HEK293 (cell line): ENCODE results near the gene LAMA2.

Source experiments
- IKZF3 ChIP-seq: fragments of 450-650 bp; IDR thresholded peaks from 2 replicates; pipeline ENCODE4 v1.5.0; 2018; ENCODE audit warnings: missing biosample characterization, mild to moderate bottlenecking, missing genetic modification characterization, moderate library complexity
- INSM2 ChIP-seq: fragments of 450-650 bp; formaldehyde crosslinking; IDR thresholded peaks from 2 replicates; pipeline ENCODE4 v1.5.1; 2016; ENCODE audit warnings: missing biosample characterization, missing genetic modification characterization
- KLF8 ChIP-seq: fragments of 450-650 bp; formaldehyde crosslinking; IDR thresholded peaks from 2 replicates; pipeline ENCODE4 v1.5.1; 2016; ENCODE audit warnings: missing biosample characterization, missing genetic modification characterization
- MYNN ChIP-seq: fragments of 450-650 bp; formaldehyde crosslinking; IDR thresholded peaks from 2 replicates; pipeline ENCODE4 v1.5.1; 2016; ENCODE audit warnings: missing biosample characterization, missing genetic modification characterization, borderline replicate concordance
- MZF1 ChIP-seq: fragments of 450-650 bp; formaldehyde crosslinking; IDR thresholded peaks from 2 replicates; pipeline ENCODE4 v1.5.1; 2017; ENCODE audit warnings: missing biosample characterization, missing genetic modification characterization, borderline replicate concordance
- OVOL3 ChIP-seq: fragments of 450-650 bp; formaldehyde crosslinking; IDR thresholded peaks from 2 replicates; pipeline ENCODE4 v1.5.1; 2016; ENCODE audit warnings: missing biosample characterization, missing genetic modification characterization
- TRIM28 ChIP-seq: IDR thresholded peaks from 2 replicates; pipeline ENCODE4 v1.6.1; 2011; ENCODE audit warnings: low read length, control low read depth, borderline replicate concordance
- YY1 ChIP-seq: fragments of 450-650 bp; formaldehyde crosslinking; IDR thresholded peaks from 2 replicates; pipeline ENCODE4 v1.5.1; 2018; ENCODE audit warnings: missing biosample characterization, missing genetic modification characterization
- ZBTB17 ChIP-seq: fragments of 450-650 bp; formaldehyde crosslinking; IDR thresholded peaks from 2 replicates; pipeline ENCODE4 v1.5.1; 2016; ENCODE audit warnings: missing biosample characterization, missing genetic modification characterization
- ZBTB7A ChIP-seq: fragments of 450-650 bp; formaldehyde crosslinking; IDR thresholded peaks from 2 replicates; pipeline ENCODE4 v1.5.1; 2016; ENCODE audit warnings: low read depth, missing biosample characterization, missing genetic modification characterization
- ZBTB8A ChIP-seq: fragments of 450-650 bp; formaldehyde crosslinking; IDR thresholded peaks from 2 replicates; pipeline ENCODE4 v1.5.1; 2016; ENCODE audit warnings: missing biosample characterization, missing genetic modification characterization
- ZNF148 ChIP-seq: fragments of 450-650 bp; formaldehyde crosslinking; IDR thresholded peaks from 2 replicates; pipeline ENCODE4 v1.5.0; 2017; ENCODE audit warnings: missing biosample characterization, missing genetic modification characterization, borderline replicate concordance
- ZNF211 ChIP-seq: fragments of 450-650 bp; formaldehyde crosslinking; IDR thresholded peaks from 2 replicates; pipeline ENCODE4 v1.5.1; 2016; ENCODE audit warnings: low read depth, missing biosample characterization, missing genetic modification characterization
- ZNF239 ChIP-seq: fragments of 450-650 bp; formaldehyde crosslinking; IDR thresholded peaks from 2 replicates; pipeline ENCODE4 v1.5.1; 2016; ENCODE audit warnings: missing biosample characterization, missing genetic modification characterization
- ZNF280C ChIP-seq: fragments of 450-650 bp; formaldehyde crosslinking; IDR thresholded peaks from 2 replicates; pipeline ENCODE4 v1.5.1; 2016; ENCODE audit warnings: missing biosample characterization, missing genetic modification characterization
- ZNF335 ChIP-seq: fragments of 450-650 bp; formaldehyde crosslinking; conservative IDR thresholded peaks from 2 replicates; pipeline ENCODE4 v1.5.1; 2016; ENCODE audit warnings: missing biosample characterization, missing genetic modification characterization
- ZNF341 ChIP-seq: fragments of 450-650 bp; formaldehyde crosslinking; IDR thresholded peaks from 2 replicates; pipeline ENCODE4; 2016; ENCODE audit warnings: low read depth, missing biosample characterization, missing genetic modification characterization
- ZNF350 ChIP-seq: fragments of 450-650 bp; formaldehyde crosslinking; IDR thresholded peaks from 2 replicates; pipeline ENCODE4 v1.5.0; 2017; ENCODE audit warnings: missing biosample characterization, mild to moderate bottlenecking, missing genetic modification characterization
- ZNF404 ChIP-seq: fragments of 450-650 bp; formaldehyde crosslinking; IDR thresholded peaks from 2 replicates; pipeline ENCODE4 v1.5.1; 2017; ENCODE audit warnings: missing biosample characterization, missing genetic modification characterization
- ZNF561 ChIP-seq: fragments of 450-650 bp; IDR thresholded peaks from 2 replicates; pipeline ENCODE4 v1.5.1; 2018; ENCODE audit warnings: missing biosample characterization, missing genetic modification characterization, borderline replicate concordance
- ZNF571 ChIP-seq: fragments of 450-650 bp; formaldehyde crosslinking; IDR thresholded peaks from 2 replicates; pipeline ENCODE4 v1.5.0; 2017; ENCODE audit warnings: missing biosample characterization, missing genetic modification characterization
- ZNF585B ChIP-seq: fragments of 450-650 bp; formaldehyde crosslinking; IDR thresholded peaks from 2 replicates; pipeline ENCODE4 v1.5.1; 2016; ENCODE audit warnings: missing biosample characterization, missing genetic modification characterization
- ZNF610 ChIP-seq: fragments of 450-650 bp; formaldehyde crosslinking; IDR thresholded peaks from 2 replicates; pipeline ENCODE4 v1.5.1; 2016; ENCODE audit warnings: missing biosample characterization, missing genetic modification characterization, borderline replicate concordance
- ZNF623 ChIP-seq: fragments of 450-650 bp; formaldehyde crosslinking; IDR thresholded peaks from 2 replicates; pipeline ENCODE4 v1.5.1; 2016; ENCODE audit warnings: missing biosample characterization, missing genetic modification characterization
- ZNF654 ChIP-seq: fragments of 450-650 bp; formaldehyde crosslinking; IDR thresholded peaks from 2 replicates; pipeline ENCODE4 v1.5.1; 2016; ENCODE audit warnings: low read depth, missing biosample characterization, missing genetic modification characterization
- ZNF677 ChIP-seq: fragments of 450-650 bp; IDR thresholded peaks from 2 replicates; pipeline ENCODE4 v1.5.0; 2018; ENCODE audit warnings: missing biosample characterization, mild to moderate bottlenecking, missing genetic modification characterization, moderate library complexity
- ZNF692 ChIP-seq: fragments of 450-650 bp; formaldehyde crosslinking; IDR thresholded peaks from 2 replicates; pipeline ENCODE4 v1.5.1; 2016; ENCODE audit warnings: missing biosample characterization, missing genetic modification characterization
- ZNF704 ChIP-seq: fragments of 450-650 bp; formaldehyde crosslinking; IDR thresholded peaks from 2 replicates; pipeline ENCODE4 v1.5.1; 2016; ENCODE audit warnings: missing biosample characterization, missing genetic modification characterization
- ZNF747 ChIP-seq: fragments of 450-650 bp; formaldehyde crosslinking; IDR thresholded peaks from 2 replicates; pipeline ENCODE4 v1.5.1; 2016; ENCODE audit warnings: missing biosample characterization, missing genetic modification characterization
- ZNF792 ChIP-seq: fragments of 450-650 bp; formaldehyde crosslinking; IDR thresholded peaks from 2 replicates; pipeline ENCODE4 v1.5.1; 2016; ENCODE audit warnings: missing biosample characterization, missing genetic modification characterization
- ZNF830 ChIP-seq: fragments of 450-650 bp; IDR thresholded peaks from 2 replicates; pipeline ENCODE4 v1.5.0; 2018; ENCODE audit warnings: missing biosample characterization, missing genetic modification characterization, low read depth, mild to moderate bottlenecking, moderate library complexity
- ZSCAN16 ChIP-seq: fragments of 450-650 bp; formaldehyde crosslinking; IDR thresholded peaks from 2 replicates; pipeline ENCODE4 v1.5.1; 2016; ENCODE audit warnings: missing biosample characterization, missing genetic modification characterization
- ZSCAN23 ChIP-seq: fragments of 450-650 bp; formaldehyde crosslinking; IDR thresholded peaks from 2 replicates; pipeline ENCODE4 v1.5.1; 2016; ENCODE audit warnings: missing biosample characterization, missing genetic modification characterization

Gene LAMA2

GRCh38 chr6:129183681-129184301 is 300.9 kb downstream of the LAMA2 start (continued):
- TF ChIP-seq ZNF280C (tag by site-specific recombination): no peak
- 0 out of 2 replicates have a peak, but pooled peaks have one; percentile 49 for TF ChIP-seq ZSCAN16 (tag by site-specific recombination)
- peak; percentile 90; the same call in 1 of the 2 replicates for TF ChIP-seq KLF8 (tag by site-specific recombination)
- TF ChIP-seq ZNF704: no peak
- TF ChIP-seq ZNF404 (tag by site-specific recombination): no peak
- TF ChIP-seq ZNF341 (tag by site-specific recombination): no peak
- 0 out of 2 replicates have a peak, but pooled peaks have one; percentile 24 for TF ChIP-seq ZNF239
- TF ChIP-seq ZNF350 (tag by site-specific recombination): no peak
- peak; percentile 64; the same call in 1 of the 2 replicates for TF ChIP-seq ZNF692
- TF ChIP-seq ZNF830: no peak
- no peak; the same call in 1 of the 2 replicates for TF ChIP-seq ZNF335
- TF ChIP-seq MZF1 (tag by site-specific recombination): no peak; the same call in 1 of the 2 replicates
- TF ChIP-seq TRIM28: peak; percentile 90; the same call in 1 of the 2 replicates
- TF ChIP-seq ZNF747 (tag by site-specific recombination): no peak
- no peak; the same call in 1 of the 2 replicates for TF ChIP-seq ZNF623 (tag by site-specific recombination)
- peak; percentile 27; the same call in 1 of the 2 replicates for TF ChIP-seq ZNF654 (tag by site-specific recombination)
- TF ChIP-seq ZBTB17: peak; percentile 79
- no peak for TF ChIP-seq ZNF792 (tag by site-specific recombination)
- no peak for TF ChIP-seq YY1 (tag by site-specific recombination)
- no peak for TF ChIP-seq ZNF148 (tag by site-specific recombination)
- no peak for TF ChIP-seq ZBTB7A (tag by site-specific recombination)
- TF ChIP-seq ZNF561: 0 out of 2 replicates have a peak, but pooled peaks have one; percentile 36
- no peak for TF ChIP-seq ZNF677
- TF ChIP-seq ZNF585B: no peak
- no peak for TF ChIP-seq ZNF571
- TF ChIP-seq OVOL3: peak; percentile 97
- no peak for TF ChIP-seq ZNF610
- no peak for TF ChIP-seq IKZF3 (tag by site-specific recombination)
- peak; percentile 69 for TF ChIP-seq INSM2 (tag by site-specific recombination)
- TF ChIP-seq ZNF211 (tag by site-specific recombination): no peak
- 0 out of 2 replicates have a peak, but pooled peaks have one; percentile 60 for TF ChIP-seq ZSCAN23 (tag by site-specific recombination)
- TF ChIP-seq MYNN (tag by site-specific recombination): no peak
- TF ChIP-seq ZBTB8A (tag by site-specific recombination): peak; percentile 48
